HG03196 (cell line): ENCODE measurements around the gene BLM.
"Not testable (repeated sequence)": the region's sequence is repeated elsewhere in the genome, so short reads cannot be mapped to it uniquely, and the experiment has no call there.

ENCODE experiments used
- ATAC-seq: cut with Tn5 transposase; IDR thresholded peaks from one replicate; pipeline ENCODE4 v1.9.1; 2021; ENCODE audit not compliant: unreplicated experiment

The BLM gene

DNA sequence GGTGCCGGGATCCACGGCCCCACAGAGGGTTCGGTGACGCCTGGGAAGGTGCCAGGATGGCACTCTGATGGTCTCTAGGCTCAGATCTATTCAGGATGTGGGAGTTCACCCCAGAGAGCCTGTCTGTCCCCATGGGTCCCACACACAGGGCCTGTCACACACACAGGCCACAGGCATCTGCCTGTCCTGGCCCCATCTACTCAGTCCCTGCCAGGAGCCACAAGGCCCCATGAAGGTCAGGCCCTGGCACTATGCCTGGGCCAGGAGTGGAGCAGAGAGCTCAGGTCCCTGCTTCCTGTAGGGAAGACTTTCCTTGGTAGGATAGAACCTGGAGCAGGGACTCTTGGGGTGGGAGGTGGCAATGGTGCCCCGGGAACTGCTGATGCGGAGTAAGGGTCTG, 102.2 kb downstream of the BLM start:
- ATAC-seq, result no peak

DNA sequence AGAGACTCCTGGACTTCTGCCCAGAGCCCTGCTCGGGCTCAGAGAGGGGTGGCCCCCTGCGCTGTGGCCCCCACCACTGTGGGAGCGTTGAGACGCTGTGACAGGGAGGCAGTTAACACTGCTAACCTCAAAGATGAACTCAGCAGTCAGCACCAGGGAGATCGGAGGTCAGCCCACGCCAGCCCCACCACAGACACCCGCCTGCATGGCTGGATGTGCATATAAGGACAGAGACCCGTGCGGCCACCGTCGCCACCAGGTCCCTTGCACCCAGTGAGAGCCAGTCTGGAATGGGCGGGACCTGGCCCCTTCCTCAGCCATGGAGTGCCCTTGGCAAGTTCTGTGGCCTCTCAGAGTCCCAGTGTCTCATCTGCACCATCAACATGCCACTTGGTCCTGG, 102.7 kb downstream of the BLM start:
- ATAC-seq, result no peak

DNA sequence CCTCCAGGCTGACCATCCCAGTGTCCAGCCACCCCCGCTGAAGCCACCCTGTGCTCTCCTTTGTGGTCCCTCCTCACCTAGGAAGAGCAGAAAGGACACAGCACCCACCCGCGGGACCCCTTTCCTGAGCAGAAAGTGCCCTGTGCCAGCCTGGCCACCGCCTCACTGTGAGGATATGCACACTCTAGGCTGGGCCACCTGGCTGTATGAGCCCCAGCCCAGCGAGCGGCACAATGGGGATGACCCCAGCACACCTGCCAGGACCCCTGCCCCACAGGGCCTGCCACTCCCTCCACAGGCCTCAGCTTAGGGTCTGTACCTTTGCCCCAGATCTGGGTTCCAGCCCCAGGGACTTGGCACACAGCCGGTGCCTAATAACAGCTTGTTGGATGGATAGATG, 103.3 kb downstream of the BLM start:
- ATAC-seq, result no peak

DNA sequence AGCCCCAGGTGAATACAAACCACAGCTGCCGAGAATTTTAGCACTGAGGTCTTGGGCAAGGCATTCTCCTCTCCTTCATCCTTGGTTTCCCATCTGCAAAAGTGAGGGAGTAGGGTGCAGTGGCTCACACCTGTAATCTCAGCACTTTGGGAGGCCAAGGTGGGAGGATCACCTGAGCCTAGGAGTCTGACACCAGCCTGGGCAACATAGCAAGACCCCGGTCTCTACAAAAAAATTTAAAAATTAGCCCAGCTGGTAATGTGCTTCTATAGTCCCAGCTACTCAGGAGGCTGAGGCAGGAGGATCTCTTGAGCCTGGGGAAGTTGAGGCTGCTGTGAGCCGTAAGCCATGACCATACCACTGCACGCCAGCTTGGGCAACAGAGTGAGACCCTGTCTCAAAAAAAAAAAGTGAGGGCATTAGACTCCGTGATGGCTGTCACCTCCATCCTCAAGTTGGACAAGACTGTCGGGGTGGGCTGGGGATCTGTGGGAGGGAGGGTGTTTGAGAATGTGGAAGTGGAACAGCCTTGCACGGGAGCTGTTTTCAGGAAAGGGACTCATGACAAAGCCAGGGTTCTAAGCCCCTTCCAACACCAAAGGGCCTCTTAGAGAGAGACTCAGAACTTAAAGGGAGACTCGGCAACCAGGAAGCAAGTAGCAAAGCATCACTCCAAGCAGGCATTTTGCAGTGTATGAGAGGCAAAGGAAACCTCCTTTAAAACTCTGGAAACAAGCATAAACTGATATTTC, 105.2 kb downstream of the BLM start:
- no peak for ATAC-seq

DNA sequence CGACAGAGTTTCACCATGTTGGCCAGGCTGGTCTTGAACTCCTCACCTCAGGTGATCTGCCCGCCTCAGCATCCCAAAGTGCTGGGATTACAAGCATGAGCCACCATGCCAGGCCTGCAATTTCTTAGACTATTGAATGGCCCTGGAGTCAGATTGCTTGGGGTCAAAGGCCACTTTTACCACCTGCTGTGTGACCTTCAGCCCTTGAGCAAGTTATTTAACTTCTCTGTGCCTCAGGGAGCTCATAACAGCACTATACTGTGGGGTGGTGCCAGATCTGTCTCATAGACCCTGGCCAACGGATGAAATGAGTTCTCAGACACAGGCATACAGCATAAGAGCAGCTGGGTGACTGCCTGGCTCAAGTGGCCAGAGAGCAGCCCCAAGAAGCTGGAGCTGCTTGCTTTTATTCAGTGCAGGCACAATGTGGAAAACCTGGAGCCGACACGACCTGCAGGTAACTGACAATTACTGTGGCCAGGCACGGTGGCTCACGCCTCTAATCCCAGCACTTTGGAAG, 106.4 kb downstream of the BLM start:
- ATAC-seq, result no peak

DNA sequence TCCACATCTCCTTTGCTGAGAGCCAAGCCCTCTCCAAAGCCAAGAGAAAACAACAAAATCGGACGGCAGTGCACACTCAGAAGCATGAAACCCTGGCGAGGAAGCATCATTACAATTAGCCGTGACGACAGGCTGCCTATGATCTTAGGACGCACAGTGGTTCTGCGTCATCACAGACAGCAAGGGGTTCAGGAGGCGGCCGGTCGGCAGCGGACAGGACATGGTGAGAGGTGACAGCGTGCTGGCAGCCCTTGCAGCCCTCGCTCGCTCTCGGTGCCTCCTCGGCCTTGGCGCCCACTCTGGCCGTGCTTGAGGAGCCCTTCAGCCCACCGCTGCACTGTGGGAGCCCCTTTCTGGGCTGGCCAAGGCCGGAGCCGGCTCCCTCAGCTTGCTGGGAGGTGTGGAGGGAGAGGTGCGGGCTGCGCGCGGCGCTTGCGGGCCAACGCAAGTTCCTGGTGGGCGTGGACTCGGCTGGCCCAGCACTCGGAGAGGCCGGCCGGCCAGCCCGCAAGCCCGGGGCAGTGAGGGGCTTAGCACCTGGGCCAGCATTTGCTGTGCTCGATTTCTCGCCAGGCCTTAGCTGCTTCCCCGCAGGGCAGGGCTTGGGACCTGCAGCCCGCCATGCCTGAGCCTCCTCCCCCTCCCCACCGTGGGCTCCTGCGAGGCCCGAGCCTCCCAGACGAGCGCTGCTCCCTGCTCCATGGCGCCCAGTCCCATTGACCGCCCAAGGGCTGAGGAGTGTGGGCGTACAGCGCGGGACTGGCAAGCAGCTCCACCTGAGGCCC, 108.2 kb downstream of the BLM start:
- ATAC-seq, result not testable (repeated sequence)

DNA sequence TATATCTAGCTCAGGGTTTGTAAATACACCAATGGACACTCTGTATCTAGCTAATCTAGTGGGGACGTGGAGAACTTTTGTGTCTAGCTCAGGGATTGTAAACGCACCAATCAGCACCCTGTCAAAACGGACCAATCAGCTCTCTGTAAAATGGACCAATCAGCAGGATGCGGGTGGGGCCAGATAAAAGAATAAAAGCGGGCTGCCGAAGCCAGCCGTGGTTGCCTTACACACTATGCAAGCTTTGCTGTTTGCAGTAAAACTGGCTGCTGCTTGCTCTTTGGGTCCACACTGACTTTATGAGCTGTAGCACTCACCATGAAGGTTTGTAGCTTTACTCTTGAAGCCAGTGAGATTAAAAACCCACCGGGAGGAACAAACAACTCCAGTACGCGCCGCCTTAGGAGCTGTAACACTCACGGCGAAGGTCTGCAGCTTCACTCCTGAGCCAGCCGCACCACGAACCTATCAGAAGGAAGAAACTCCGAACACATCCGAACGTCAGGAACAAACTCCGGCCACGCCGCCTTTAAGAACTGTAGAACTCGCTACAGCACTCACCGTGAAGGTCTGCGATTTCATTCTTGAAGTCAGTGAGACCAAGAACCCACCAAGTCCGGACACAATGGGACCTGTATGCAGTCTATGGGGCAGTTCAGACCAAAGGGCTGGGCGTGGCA, 109.2 kb downstream of the BLM start:
- ATAC-seq, result not testable (repeated sequence)

DNA sequence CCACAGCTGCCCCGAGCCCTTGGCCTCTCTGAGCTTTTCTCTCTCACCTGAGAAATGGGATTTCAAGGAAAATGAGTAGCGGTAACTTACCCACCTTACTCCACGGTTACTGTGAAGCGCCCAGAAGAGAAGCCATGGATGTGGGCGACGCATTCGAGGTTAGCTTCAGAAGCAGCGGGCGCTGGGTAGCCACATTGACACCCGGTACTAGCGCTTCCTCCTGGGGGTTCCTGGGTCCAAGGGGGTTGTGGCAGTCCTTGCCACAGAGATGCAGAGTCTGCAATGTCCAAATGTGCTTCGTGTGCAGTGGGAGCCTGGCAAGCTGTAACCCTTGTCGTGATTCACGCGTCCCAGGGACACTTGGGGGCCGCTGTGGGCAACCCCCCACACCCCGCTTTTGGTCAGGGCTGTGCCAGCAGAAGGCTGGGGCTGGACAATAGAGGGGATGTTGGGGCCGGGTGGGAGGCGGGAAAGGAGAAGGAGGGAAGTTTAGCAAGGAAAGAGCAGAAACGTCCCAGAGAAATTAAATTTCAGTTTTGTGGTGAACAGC, 109.8 kb downstream of the BLM start:
- no peak for ATAC-seq

DNA sequence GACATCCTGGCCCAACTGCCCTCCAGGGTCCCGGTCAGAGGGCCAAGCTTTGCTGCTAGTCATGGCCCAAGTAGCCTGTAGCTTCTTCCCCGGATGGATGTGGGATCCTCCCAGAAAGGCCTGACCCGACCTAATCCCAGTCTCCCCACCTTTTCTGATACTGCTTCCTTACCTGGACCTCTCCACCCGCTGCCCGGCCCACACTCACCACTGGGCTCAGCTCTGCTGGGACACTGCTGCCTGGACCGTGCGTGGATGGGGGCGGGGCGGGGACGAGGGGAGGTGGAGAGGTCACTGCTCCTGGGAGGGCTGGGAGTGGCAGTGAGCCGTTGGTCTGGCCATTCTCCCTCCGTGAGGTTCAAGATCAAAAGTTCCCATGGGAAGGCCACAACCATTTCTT, 111.0 kb downstream of the BLM start:
- no peak for ATAC-seq

DNA sequence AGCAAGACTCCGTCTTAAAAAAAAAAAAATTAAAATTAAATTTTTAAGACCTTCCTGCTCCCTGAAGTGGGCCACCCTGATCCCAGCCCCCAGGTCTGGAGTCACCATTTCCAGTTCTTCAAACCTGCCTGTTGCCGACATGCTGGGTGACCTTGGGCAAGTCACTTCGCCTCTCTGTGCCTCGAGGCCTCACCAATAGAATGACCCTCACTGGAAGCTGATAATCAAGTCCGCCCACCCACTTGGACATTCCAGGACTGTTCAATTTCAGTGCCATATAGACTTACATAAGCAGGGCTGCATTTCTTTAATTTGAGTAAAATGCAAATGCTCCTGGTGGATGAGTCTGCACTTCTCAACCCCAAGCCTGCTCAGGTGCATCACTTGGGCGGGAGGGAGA, 112.0 kb downstream of the BLM start:
- ATAC-seq, result no peak

DNA sequence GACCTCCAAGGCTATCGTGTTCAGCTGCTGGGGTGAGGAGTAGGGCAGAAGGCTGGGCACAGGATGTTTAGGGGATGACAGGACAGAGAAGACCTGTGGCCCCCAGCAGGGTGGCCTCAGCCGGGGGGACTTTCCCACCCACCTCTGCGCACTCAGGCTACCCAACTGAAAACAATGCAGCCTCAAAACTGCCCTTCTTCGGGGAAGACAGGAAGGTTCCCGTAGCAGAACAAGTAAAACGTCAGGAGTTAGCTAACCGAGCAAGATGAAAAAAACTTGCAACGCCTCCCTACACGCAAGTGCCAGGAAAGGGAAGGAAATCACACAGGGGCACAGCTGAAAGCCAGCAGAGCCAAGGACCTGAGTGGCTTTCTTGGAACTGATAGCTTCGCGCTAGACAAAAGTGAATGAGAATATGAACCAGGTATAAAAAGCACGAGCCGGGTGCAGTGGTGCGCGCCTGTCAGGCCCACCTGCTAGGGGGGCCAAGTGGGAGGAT, 112.8 kb downstream of the BLM start:
- ATAC-seq, result no peak

DNA sequence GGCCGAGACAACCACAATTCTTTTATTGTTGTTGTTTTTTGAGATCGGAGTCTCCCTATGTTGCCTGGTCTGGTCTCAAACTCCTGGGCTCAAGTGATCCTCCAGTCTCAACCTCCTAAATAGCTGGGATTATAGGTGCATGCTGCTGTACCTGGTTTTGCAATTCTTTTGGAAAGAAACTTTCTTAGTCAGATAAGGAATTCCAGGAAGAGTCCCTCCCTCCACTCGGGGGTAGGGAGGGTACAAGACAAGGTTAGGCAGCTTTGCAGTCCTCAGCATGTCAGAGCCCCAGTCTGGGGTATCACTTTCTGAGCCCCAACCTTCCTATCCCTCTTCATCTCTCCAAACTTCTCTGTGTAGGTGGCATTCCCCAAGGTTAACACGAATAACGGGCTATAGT, 117.5 kb downstream of the BLM start:
- ATAC-seq, result no peak

DNA sequence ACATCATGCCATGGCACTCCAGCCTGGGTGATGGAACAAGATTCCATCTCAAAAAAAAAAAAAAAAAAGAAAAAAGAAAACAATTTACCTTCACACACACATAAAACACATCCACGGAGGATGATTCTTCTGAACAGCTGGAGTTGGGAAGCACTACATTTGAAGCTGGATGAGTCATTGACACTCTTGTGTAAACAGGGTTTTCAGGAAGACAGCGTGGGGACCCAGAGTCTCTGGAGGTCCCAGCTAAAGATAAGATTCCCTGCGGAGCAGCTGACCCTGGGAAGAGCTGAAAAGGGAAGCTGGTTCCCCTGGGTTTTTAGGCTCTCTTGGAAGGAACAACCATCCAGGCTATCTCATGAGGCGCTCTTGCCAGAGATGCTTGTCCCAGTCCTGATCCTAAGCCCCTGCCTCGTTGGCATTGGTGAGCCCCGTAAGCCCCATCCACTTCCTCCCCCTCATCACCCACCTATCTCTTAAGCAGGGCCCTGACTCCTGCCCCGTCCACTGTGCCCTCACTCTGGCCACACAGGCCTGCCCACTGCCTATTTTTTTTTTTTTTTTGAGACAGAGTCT, 119.2 kb downstream of the BLM start:
- no peak for ATAC-seq

DNA sequence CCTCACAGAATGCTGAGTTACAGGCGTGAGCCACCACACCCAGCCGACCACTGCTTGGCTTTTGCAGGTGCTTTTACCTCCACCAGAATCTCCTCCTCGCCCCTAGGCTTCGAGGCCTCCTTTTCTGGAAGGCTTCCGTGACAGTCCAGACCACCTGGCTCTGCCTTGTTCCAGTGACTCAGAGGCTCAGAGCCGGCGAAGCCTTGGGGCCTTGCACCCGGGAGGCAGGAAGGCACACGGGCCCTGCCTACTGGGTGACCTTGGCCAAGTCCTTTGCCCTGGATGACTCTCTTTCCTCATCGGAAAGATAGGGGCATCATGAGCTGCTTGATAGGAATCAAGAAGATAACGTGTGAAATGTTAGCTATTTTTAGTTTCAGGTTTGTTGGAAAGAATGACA, 119.9 kb downstream of the BLM start:
- ATAC-seq, result no peak

DNA sequence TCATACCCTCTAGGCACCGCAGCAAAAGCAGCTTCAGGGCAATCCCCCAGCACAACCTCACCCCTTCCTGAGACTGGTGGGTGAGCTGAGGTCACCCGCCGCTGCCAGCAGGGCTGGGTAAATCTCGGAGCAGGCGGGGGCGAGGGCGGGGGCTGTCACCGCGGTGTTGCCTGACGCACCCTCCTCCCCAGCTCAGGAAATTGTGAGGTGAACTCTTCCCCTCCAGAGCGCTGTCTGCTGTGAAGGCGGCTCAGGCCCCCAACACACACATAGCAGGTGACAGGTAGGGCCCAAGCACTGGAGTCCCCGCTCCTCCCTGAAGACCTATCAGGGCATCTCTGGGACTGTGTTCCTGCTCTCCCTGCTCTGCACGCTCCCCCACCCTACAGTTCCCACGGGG, 121.0 kb downstream of the BLM start:
- no peak for ATAC-seq

DNA sequence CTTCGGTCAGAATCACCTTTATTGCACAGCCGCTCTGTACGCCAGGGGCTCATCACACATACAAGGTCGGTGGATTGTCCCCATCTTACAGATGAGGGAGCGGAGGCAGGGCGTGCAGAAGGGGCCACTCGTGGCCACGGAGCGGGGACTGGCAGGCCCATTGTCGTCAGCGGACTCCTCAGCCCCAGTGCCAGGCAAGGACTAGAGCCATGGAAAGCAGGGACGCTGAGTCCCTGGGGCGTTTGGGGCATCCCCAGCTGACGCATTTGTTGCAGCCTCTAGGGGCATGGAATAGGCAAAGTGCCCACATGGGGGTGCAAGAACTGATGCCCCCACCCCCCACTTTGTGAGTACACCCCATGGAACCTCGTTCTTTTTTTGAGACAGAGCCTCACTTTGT, 121.4 kb downstream of the BLM start:
- ATAC-seq, result no peak

DNA sequence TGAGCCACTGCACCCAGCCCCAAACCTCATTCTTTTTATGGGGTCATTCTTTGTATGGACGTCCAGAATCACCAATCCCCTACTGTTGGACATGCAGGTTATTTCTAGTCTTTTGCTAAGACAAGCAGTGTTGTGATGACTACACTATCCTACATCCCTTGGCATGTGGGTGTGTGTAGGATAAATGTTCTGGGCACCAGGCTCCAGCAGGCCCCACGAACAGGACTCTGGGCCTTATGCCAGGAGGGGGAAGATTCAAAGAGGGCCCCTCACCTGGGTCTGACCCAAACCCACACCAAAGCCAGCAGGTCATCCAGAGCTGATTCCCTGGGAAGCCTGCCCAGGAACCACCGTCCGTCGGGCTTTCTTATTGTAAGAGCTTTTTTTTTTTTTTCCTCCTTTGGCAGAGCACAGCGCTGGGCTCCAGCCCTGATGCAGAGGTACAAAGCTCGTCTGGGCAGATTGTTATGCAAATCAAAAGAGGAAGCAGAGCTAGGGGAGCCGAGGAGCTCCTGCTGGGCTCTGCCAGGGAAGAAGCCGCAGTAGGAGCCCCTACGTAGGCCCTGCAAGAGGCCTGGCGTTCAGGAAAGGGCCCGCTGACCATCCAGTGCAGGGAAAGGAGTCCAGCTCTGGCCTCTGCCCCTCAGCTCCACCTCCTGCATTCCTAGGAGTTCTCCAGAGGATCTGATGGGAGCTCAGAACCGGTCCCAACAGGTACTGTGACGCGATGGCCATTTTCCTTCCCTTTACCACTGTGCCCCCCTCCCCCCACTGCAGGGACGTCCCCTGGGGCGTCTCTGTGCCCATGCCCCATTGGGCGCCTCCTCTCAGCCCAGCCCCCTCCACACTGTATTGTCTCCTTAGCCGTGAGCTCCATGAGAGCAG, 122.3 kb downstream of the BLM start:
- ATAC-seq, result peak; percentile 81

DNA sequence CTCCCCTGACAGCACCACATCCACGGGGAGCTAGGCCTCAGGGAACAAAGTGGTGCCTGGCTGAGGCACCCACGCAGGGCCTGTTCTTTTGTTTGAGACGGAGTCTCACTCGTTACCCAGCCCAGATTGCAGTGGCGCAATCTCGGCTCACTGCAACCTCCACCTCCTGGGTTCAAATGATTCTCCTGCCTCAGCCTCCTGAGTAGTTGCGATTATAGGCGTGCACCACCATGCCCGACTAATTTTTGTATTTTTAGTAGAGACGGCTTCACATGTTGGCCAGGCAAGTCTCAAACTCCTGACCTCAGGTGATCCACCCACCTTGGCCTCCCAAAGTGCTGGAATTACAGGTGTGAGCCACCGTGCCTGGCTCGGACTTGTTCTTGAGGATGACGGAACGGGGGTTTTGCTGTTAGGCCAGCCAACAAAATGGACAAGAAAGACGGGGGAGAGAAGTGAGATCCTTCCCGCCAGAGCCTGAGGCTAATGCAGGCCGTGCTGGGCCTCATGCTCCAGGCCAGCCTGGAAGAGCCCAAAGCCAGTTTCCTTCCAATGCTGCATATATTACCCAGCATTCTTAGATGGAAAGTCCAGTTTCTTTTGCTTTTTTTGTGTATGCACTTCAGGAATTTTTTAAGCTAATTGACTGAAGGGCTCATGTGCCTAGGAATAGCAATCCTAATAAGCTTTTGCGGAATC, 123.2 kb downstream of the BLM start:
- no peak for ATAC-seq

DNA sequence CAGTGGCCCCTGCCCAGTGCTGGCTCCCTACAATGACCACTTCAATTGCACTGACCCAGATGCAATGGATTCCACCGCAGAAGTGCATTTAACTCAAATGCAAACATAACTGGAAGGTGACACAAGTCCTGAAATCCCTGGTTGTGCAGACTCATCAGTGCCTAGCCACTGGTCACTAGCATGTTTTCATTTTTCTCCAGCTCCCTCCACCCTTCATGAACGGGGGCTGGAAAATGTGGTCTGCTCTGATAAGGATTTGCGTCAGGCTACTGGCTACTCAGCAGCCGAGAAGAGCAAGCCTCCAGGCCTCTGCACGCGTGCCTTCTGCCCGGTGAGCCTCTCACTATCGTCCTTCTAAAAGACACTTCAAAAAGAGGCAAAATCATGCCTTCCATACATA, 123.8 kb downstream of the BLM start:
- ATAC-seq, result no peak
